DND-41 (cell line): ENCODE results near the gene PRR30.

Source experiments
- EZH2 ChIP-seq: IDR thresholded peaks from 3 replicates; pipeline ENCODE4 v1.6.1; 2012; ENCODE audit warnings: borderline replicate concordance, low read depth, mild to moderate bottlenecking, moderate library complexity, low read length, inconsistent platforms; ENCODE audit not compliant: severe bottlenecking
- TF ChIP-seq, protein P1 (sequence below): IDR thresholded peaks from 2 replicates; pipeline ENCODE4 v1.5.1; 2012; ENCODE audit warnings: borderline replicate concordance, low read length, moderate library complexity, mild to moderate bottlenecking; ENCODE audit not compliant: poor library complexity, severe bottlenecking; ENCODE audit errors: extremely low read depth

DNA sequence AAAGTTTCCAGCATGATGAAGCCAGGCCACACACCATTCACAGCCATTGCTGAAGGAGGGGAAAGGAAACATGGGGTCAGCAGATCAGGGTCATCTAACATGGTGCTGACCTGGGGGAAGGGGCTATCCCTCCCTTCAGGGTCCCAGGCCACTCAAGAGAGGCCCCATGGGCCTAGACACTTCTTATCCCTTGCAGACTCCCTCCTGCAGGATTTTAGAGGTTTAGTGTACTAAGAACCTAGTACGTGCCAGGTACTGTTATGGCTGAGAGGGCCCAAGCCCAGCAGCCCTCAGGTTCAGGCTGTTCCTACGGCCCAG, 43.8 kb downstream of the PRR30 start:
- no peak for TF ChIP-seq EZH2
- TF ChIP-seq, protein P1, sequence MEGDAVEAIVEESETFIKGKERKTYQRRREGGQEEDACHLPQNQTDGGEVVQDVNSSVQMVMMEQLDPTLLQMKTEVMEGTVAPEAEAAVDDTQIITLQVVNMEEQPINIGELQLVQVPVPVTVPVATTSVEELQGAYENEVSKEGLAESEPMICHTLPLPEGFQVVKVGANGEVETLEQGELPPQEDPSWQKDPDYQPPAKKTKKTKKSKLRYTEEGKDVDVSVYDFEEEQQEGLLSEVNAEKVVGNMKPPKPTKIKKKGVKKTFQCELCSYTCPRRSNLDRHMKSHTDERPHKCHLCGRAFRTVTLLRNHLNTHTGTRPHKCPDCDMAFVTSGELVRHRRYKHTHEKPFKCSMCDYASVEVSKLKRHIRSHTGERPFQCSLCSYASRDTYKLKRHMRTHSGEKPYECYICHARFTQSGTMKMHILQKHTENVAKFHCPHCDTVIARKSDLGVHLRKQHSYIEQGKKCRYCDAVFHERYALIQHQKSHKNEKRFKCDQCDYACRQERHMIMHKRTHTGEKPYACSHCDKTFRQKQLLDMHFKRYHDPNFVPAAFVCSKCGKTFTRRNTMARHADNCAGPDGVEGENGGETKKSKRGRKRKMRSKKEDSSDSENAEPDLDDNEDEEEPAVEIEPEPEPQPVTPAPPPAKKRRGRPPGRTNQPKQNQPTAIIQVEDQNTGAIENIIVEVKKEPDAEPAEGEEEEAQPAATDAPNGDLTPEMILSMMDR = no peak
